Caco-2 (cell line): ENCODE results near the gene ZMYM4. TPM values are rescaled to one million over a fixed set of nuclear protein-coding genes. Genes with fewer than 3 reads are reported as not detected.

ENCODE experiments used
- BruUV-seq: library from RNA; stranded (reverse); fragments of 400-500 nt; replicated peaks from 2 replicates; lab custom pipeline; 2021; lab: Mats Ljungman, UMichigan
- CTCF ChIA-PET: fragments of 300-600 bp; sonication (Branson Sonifier 250); formaldehyde crosslinking; loops from one replicate; lab custom pipeline; 2022; ENCODE audit warnings: antibody characterized with exemption; lab: Charles Lee
- POLR2A ChIA-PET: fragments of 300-600 bp; sonication (Branson Sonifier 250); formaldehyde crosslinking; loops from one replicate; lab custom pipeline; 2022; ENCODE audit warnings: antibody characterized with exemption; lab: Charles Lee
- DNase-seq, 2 experiments: peaks; one replicate each; pipeline versions ENCODE4 v3.0.0 to v3.0.0-alpha.2; 2020 to 2022
- H3K27me3 ChIP-seq: replicated peaks from 2 replicates; pipeline ENCODE4 v1.6.0; 2011; ENCODE audit warnings: low read length; ENCODE audit not compliant: control insufficient read depth, insufficient read depth
- H3K36me3 ChIP-seq: 2 replicates; pipeline ENCODE4 v1.5.1; 2011; ENCODE audit warnings: low read length; ENCODE audit not compliant: control insufficient read depth, insufficient read depth
- H3K4me1 ChIP-seq: fragments of 250-450 bp; sonication (Bioruptor Pico); 2 replicates; pipeline ENCODE4 v1.5.1; 2020; ENCODE audit warnings: mild to moderate bottlenecking
- H3K4me3 ChIP-seq: 2 replicates; pipeline ENCODE4 v1.5.1; 2011; ENCODE audit warnings: low read depth, mild to moderate bottlenecking, control low read depth, low read length
- H3K9me3 ChIP-seq: fragments of 250-450 bp; sonication (Bioruptor Pico); 2 replicates; pipeline ENCODE4 v1.5.1; 2020; ENCODE audit warnings: mild to moderate bottlenecking, moderate library complexity
- H3K27ac Mint-ChIP-seq: one replicate; pipeline ENCODE4 v1.8.0; 2022; ENCODE audit warnings: mixed read lengths; ENCODE audit not compliant: unreplicated experiment
- H3K27me3 Mint-ChIP-seq: one replicate; pipeline ENCODE4 v1.8.0; 2022; ENCODE audit warnings: mixed read lengths; ENCODE audit not compliant: insufficient read depth, unreplicated experiment
- H3K36me3 Mint-ChIP-seq: one replicate; pipeline ENCODE4 v1.8.0; 2022; ENCODE audit warnings: mild to moderate bottlenecking, mixed read lengths; ENCODE audit not compliant: insufficient read depth, unreplicated experiment
- H3K4me1 Mint-ChIP-seq: one replicate; pipeline ENCODE4 v1.8.0; 2022; ENCODE audit warnings: low read depth, mixed read lengths; ENCODE audit not compliant: unreplicated experiment
- H3K4me3 Mint-ChIP-seq: one replicate; pipeline ENCODE4 v1.8.0; 2022; ENCODE audit warnings: mild to moderate bottlenecking, moderate library complexity, mixed read lengths; ENCODE audit not compliant: unreplicated experiment
- H3K9me3 Mint-ChIP-seq: one replicate; pipeline ENCODE4 v1.8.0; 2022; ENCODE audit warnings: mixed read lengths; ENCODE audit not compliant: unreplicated experiment
- intact Hi-C: fragments of 100-400 bp; cut with micrococcal nuclease; formaldehyde crosslinking; loops from one replicate; pipeline ENCODE4 v1.10.0; 2022; ENCODE audit not compliant: unreplicated experiment
- total RNA-seq: library from RNA; stranded (reverse); gene quantifications from 2 replicates; pipeline ENCODE4 v1.2.3, GENCODE V29; 2022
- TF ChIP-seq, protein P1 (sequence below), 2 experiments: fragments of 200-600 bp in 1 of 2; IDR thresholded peaks; 1 replicate in 1 of 2; 2 replicates in 1 of 2; pipeline versions ENCODE4 v1.5.1 to v1.8.0; 2011 to 2022; ENCODE audit warnings: antibody characterized with exemption in 1 of 2, control low read depth in 1 of 2, inconsistent platforms in 1 of 2, low read depth in 1 of 2, low read length in 1 of 2, mild to moderate bottlenecking in 1 of 2, moderate library complexity in 1 of 2; ENCODE audit not compliant: insufficient read depth in 1 of 2, severe bottlenecking in 1 of 2, unreplicated experiment in 1 of 2

Gene ZMYM4
- total RNA-seq, 1 experiment from 2014 or later, result 26.5 TPM

DNA sequence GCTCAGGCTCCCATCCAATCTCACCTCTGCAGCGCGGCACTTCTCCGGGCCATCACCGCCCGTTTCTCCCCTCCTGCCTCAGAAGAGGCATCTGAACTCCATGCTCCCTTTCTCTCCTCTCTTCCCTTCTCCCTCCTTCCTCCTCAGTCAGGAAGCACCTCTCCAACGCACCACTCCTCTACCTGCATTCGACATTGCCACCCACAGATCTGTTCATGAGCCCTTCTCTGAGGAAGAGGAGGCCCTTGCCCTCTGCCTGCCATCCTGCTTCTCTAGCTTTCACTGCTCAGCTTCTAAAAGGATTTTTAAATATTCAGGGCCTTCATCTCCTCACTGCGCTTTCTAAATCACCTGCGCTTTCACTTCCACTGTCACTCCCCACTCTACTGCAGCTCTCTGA lies 168.7 kb downstream of the ZMYM4 start:
- no peaks in the 10 kb centered on the region for H3K27me3 Mint-ChIP-seq
- H3K4me1 Mint-ChIP-seq, result peaks cover 7% of the 10 kb centered on the region
- Histone ChIP-seq H3K9me3 (no peaks in the 10 kb centered on the region), H3K4me1 (no peaks in the 10 kb centered on the region), H3K36me3 (no peaks in the 10 kb centered on the region), H3K27me3 (no peaks in the 10 kb centered on the region), H3K4me3 (no peak overlapping the region)
- peak overlapping the region; percentile 13 for H3K27ac Mint-ChIP-seq
- no peak overlapping the region for H3K4me3 Mint-ChIP-seq
- peaks cover 26% of the 10 kb centered on the region for H3K36me3 Mint-ChIP-seq
- intact Hi-C loops, result no loop called here
- POLR2A ChIA-PET, result no interaction called here
- DNase-seq, result no peak
- CTCF ChIA-PET, result no interaction called here
- TF ChIP-seq, protein P1, sequence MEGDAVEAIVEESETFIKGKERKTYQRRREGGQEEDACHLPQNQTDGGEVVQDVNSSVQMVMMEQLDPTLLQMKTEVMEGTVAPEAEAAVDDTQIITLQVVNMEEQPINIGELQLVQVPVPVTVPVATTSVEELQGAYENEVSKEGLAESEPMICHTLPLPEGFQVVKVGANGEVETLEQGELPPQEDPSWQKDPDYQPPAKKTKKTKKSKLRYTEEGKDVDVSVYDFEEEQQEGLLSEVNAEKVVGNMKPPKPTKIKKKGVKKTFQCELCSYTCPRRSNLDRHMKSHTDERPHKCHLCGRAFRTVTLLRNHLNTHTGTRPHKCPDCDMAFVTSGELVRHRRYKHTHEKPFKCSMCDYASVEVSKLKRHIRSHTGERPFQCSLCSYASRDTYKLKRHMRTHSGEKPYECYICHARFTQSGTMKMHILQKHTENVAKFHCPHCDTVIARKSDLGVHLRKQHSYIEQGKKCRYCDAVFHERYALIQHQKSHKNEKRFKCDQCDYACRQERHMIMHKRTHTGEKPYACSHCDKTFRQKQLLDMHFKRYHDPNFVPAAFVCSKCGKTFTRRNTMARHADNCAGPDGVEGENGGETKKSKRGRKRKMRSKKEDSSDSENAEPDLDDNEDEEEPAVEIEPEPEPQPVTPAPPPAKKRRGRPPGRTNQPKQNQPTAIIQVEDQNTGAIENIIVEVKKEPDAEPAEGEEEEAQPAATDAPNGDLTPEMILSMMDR (IDR thresholded peaks at IDR 0.05; ENCODE audit: insufficient read depth in 1 of 2, low read depth in 1 of 2, low read length in 1 of 2, severe bottlenecking in 1 of 2, unreplicated experiment in 1 of 2), result no peak
- BruUV-seq, result no TSS peak
- no peaks in the 10 kb centered on the region for H3K9me3 Mint-ChIP-seq

DNA sequence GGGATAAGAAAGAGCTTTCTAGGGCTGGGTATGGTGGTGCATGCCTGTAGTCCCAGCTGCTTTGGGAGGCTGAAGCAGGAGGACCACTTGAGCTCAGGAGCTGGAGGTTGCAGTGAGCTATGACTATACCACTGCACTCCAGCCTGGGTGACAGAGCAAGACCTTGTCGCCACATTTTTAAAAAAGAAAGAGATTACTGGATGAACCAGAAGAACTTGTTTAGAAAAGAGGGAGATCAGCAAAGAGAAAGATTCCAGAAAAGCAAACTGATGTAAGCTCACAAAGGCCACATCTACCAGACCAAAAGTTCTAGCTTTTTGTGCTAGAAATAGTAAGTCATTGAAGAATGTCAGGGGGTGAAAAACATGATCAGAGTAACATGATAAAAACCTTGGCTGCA lies 171.1 kb downstream of the ZMYM4 start:
- intact Hi-C loops, result no loop called here
- DNase-seq, result no peak
- no TSS peak for BruUV-seq
- TF ChIP-seq, protein P1 (IDR thresholded peaks at IDR 0.05; ENCODE audit: insufficient read depth in 1 of 2, low read depth in 1 of 2, low read length in 1 of 2, severe bottlenecking in 1 of 2, unreplicated experiment in 1 of 2), result no peak
- Mint-ChIP-seq H3K36me3 (peaks cover 23% of the 10 kb centered on the region), H3K4me1 (peaks cover 7% of the 10 kb centered on the region), H3K9me3 (no peaks in the 10 kb centered on the region), H3K27me3 (no peaks in the 10 kb centered on the region), H3K4me3 (no peak overlapping the region), H3K27ac (peak overlapping the region; percentile 56)
- no peaks in the 10 kb centered on the region for H3K36me3 ChIP-seq
- POLR2A ChIA-PET, result no interaction called here
- no peak overlapping the region for H3K4me3 ChIP-seq
- H3K9me3 ChIP-seq, result no peaks in the 10 kb centered on the region
- CTCF ChIA-PET, result interaction anchor here (1.8 kb wide), 1 partner anchor 11 kb away, joined by 4 read pairs; no protein-coding TSS in a partner anchor
- H3K4me1 ChIP-seq, result no peaks in the 10 kb centered on the region
- H3K27me3 ChIP-seq, result no peaks in the 10 kb centered on the region

DNA sequence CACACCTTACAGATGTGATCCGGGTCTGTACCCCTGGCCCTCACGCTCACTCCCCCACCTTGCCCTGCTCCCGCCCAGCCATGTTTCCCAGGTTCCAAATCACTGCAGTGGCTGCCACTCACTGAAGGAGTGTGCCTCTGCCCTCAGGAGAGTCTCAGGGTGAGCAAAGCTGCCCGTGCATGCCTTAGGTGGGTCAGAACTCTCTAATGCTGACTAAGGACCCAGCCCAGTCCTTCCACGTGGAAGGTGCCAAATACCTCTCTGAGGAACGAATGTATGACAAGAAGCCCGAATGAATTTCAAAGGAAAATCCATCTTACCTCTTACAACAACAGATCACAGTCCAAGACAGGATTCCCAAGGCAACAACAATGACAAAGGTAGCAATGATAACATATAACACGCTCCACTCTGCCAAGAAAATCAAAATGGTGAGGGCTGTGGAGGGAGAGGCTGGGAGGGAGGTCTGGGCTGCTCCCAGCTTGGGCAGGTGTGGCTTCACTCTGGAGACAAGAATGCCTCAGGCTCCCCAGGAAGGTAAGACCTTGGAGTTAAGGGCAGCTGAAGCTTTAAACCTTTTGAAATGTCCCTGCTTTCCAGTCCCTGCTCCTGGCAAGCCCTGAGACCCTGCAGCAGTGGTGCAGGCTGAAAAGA lies 173.5 kb downstream of the ZMYM4 start:
- Histone ChIP-seq H3K9me3 (no peaks in the 10 kb centered on the region), H3K4me3 (no peak overlapping the region), H3K4me1 (no peaks in the 10 kb centered on the region), H3K36me3 (no peaks in the 10 kb centered on the region), H3K27me3 (no peaks in the 10 kb centered on the region)
- Mint-ChIP-seq H3K27ac (no peak overlapping the region), H3K9me3 (no peaks in the 10 kb centered on the region), H3K27me3 (no peaks in the 10 kb centered on the region), H3K4me3 (no peak overlapping the region), H3K36me3 (peaks cover 23% of the 10 kb centered on the region), H3K4me1 (peaks cover 7% of the 10 kb centered on the region)
- TF ChIP-seq, protein P1 (IDR thresholded peaks at IDR 0.05; ENCODE audit: insufficient read depth in 1 of 2, low read depth in 1 of 2, low read length in 1 of 2, severe bottlenecking in 1 of 2, unreplicated experiment in 1 of 2), result no peak
- intact Hi-C loops, result no loop called here
- no peak for DNase-seq
- ChIA-PET POLR2A (no interaction called here), CTCF (no interaction called here)
- BruUV-seq, result no TSS peak
